H9 (cell line): ENCODE data around the gene AIMP2. TPM values are rescaled to one million over a fixed set of nuclear protein-coding genes. Genes with fewer than 3 reads are reported as not detected.

Experiments
- DNase-seq: peaks from one replicate; pipeline ENCODE4 v3.0.0-alpha.2; 2017
- H2AFZ ChIP-seq: one replicate; pipeline ENCODE4 v1.6.1; 2013; ENCODE audit warnings: mild to moderate bottlenecking, low read length, control low read depth, moderate library complexity
- H2AK5ac ChIP-seq: 2 replicates; pipeline ENCODE4 v1.6.1; 2013; ENCODE audit warnings: low read length, control low read depth, mixed read lengths; ENCODE audit not compliant: insufficient read length
- H2BK120ac ChIP-seq: one replicate; pipeline ENCODE4 v1.6.1; 2013; ENCODE audit warnings: low read depth, mild to moderate bottlenecking, low read length, control low read depth, inconsistent platforms; ENCODE audit not compliant: poor library complexity, severe bottlenecking
- H2BK12ac ChIP-seq: 2 replicates; pipeline ENCODE4 v1.6.1; 2013; ENCODE audit warnings: low read length, control low read depth, mixed read lengths, low read depth; ENCODE audit not compliant: insufficient read length
- H2BK15ac ChIP-seq: 2 replicates; pipeline ENCODE4 v1.6.1; 2013; ENCODE audit warnings: low read depth, low read length, control low read depth
- H2BK20ac ChIP-seq: one replicate; pipeline ENCODE4 v1.6.1; 2013; ENCODE audit warnings: low read depth, mild to moderate bottlenecking, low read length, control low read depth, inconsistent platforms; ENCODE audit not compliant: poor library complexity, severe bottlenecking
- H2BK5ac ChIP-seq: 2 replicates; pipeline ENCODE4 v1.6.1; 2013; ENCODE audit warnings: low read length, control low read depth, mixed read lengths; ENCODE audit not compliant: insufficient read length
- H3K14ac ChIP-seq: 2 replicates; pipeline ENCODE4 v1.6.1; 2013; ENCODE audit warnings: low read length, control low read depth; ENCODE audit not compliant: insufficient read depth
- H3K18ac ChIP-seq: 2 replicates; pipeline ENCODE4 v1.6.1; 2013; ENCODE audit warnings: low read depth, mild to moderate bottlenecking, mixed read lengths, low read length, control low read depth; ENCODE audit not compliant: insufficient read length
- H3K23ac ChIP-seq: 2 replicates; pipeline ENCODE4 v1.6.1; 2013; ENCODE audit warnings: low read length, control low read depth, mixed read lengths, low read depth; ENCODE audit not compliant: insufficient read length
- H3K23me2 ChIP-seq: 2 replicates; pipeline ENCODE4 v1.6.1; 2013; ENCODE audit warnings: low read depth, mild to moderate bottlenecking, mixed read lengths, low read length, control low read depth; ENCODE audit not compliant: insufficient read length, poor library complexity, severe bottlenecking
- H3K27ac ChIP-seq: 2 replicates; pipeline ENCODE4 v1.5.1; 2013; ENCODE audit warnings: low read length, control low read depth, mixed read lengths, low read depth; ENCODE audit not compliant: insufficient read length
- H3K27me3 ChIP-seq: 2 replicates; pipeline ENCODE4 v1.6.1; 2013; ENCODE audit warnings: low read length, control low read depth, inconsistent platforms; ENCODE audit not compliant: insufficient read depth
- H3K4ac ChIP-seq: 2 replicates; pipeline ENCODE4 v1.6.1; 2013; ENCODE audit warnings: low read depth, mild to moderate bottlenecking, control low read depth, inconsistent platforms, low read length, moderate library complexity
- H3K4me1 ChIP-seq: 2 replicates; pipeline ENCODE4 v1.6.1; 2013; ENCODE audit warnings: low read length, control low read depth, inconsistent platforms; ENCODE audit not compliant: insufficient read depth
- H3K4me2 ChIP-seq: 2 replicates; pipeline ENCODE4 v1.6.1; 2013; ENCODE audit warnings: low read length, control low read depth, mixed read lengths; ENCODE audit not compliant: insufficient read length, insufficient read depth
- H3K56ac ChIP-seq: 2 replicates; pipeline ENCODE4 v1.6.1; 2013; ENCODE audit warnings: low read depth, mild to moderate bottlenecking, mixed read lengths, low read length, control low read depth; ENCODE audit not compliant: insufficient read length
- H3K79me1 ChIP-seq: 2 replicates; pipeline ENCODE4 v1.6.1; 2013; ENCODE audit warnings: low read depth, mild to moderate bottlenecking, moderate library complexity, low read length, control low read depth, inconsistent platforms; ENCODE audit not compliant: insufficient read depth, poor library complexity, severe bottlenecking
- H3K79me2 ChIP-seq: 2 replicates; pipeline ENCODE4 v1.6.1; 2013; ENCODE audit warnings: low read length, control low read depth, inconsistent platforms; ENCODE audit not compliant: insufficient read depth
- H3K9ac ChIP-seq: 2 replicates; pipeline ENCODE4 v1.6.1; 2013; ENCODE audit warnings: low read length, control low read depth, mixed read lengths; ENCODE audit not compliant: insufficient read length; ENCODE audit errors: extremely low read depth
- H3K9me3 ChIP-seq: one replicate; pipeline ENCODE4 v1.6.1; 2013; ENCODE audit warnings: low read depth, low read length, inconsistent platforms; ENCODE audit not compliant: control insufficient read depth
- H3T11ph ChIP-seq: one replicate; pipeline ENCODE4 v1.6.1; 2013; ENCODE audit warnings: mild to moderate bottlenecking, low read length, control low read depth, inconsistent platforms
- H4K20me1 ChIP-seq: one replicate; pipeline ENCODE4 v1.6.1; 2013; ENCODE audit not compliant: control insufficient read depth, insufficient read length, insufficient read depth
- H4K5ac ChIP-seq: 2 replicates; pipeline ENCODE4 v1.6.1; 2013; ENCODE audit warnings: low read depth, mild to moderate bottlenecking, mixed read lengths, low read length, control low read depth; ENCODE audit not compliant: insufficient read length
- H4K8ac ChIP-seq: replicated peaks from 2 replicates; pipeline ENCODE4 v1.6.1; 2013; ENCODE audit warnings: low read length, control low read depth, mixed read lengths, low read depth; ENCODE audit not compliant: insufficient read length
- H4K91ac ChIP-seq: 2 replicates; pipeline ENCODE4 v1.6.1; 2013; ENCODE audit warnings: low read depth, mild to moderate bottlenecking, moderate library complexity, mixed read lengths, low read length, control low read depth; ENCODE audit not compliant: insufficient read length
- H3K27ac Mint-ChIP-seq, 3 experiments: 2 replicates in 2 of 3; 3 replicates in 1 of 3; pipeline ENCODE4 v1.8.0; 2020 to 2021; ENCODE audit warnings: mixed read lengths in 3 of 3, mild to moderate bottlenecking in 1 of 3, moderate library complexity in 1 of 3
- H3K27me3 Mint-ChIP-seq: 2 replicates; pipeline ENCODE4 v1.8.0; 2021; ENCODE audit warnings: low read depth, mild to moderate bottlenecking, moderate library complexity, mixed read lengths
- H3K36me3 Mint-ChIP-seq, 3 experiments: 2 replicates in 2 of 3; 3 replicates in 1 of 3; pipeline ENCODE4 v1.8.0; 2020 to 2021; ENCODE audit warnings: low read depth in 3 of 3, mixed read lengths in 3 of 3; ENCODE audit not compliant: insufficient read depth in 1 of 3
- H3K4me1 Mint-ChIP-seq, 2 experiments: 2 replicates each; pipeline ENCODE4 v1.8.0; 2020; ENCODE audit warnings: mixed read lengths in 2 of 2
- H3K4me3 Mint-ChIP-seq, 2 experiments: 2 replicates in 1 of 2; 3 replicates in 1 of 2; pipeline ENCODE4 v1.8.0; 2020 to 2021; ENCODE audit warnings: mild to moderate bottlenecking in 2 of 2, mixed read lengths in 2 of 2, moderate library complexity in 1 of 2
- H3K9me3 Mint-ChIP-seq, 2 experiments: 2 replicates in 1 of 2; 3 replicates in 1 of 2; pipeline ENCODE4 v1.8.0; 2020; ENCODE audit warnings: mild to moderate bottlenecking in 2 of 2, mixed read lengths in 2 of 2, moderate library complexity in 1 of 2
- CTCF ChIP-seq: fragments of 200-600 bp; sonication (generic); conservative IDR thresholded peaks from 3 replicates; pipeline ENCODE4 v1.8.0; 2021; ENCODE audit warnings: antibody characterized with exemption, mild to moderate bottlenecking
- WGBS: extraction: QIAGEN DNeasy Blood & Tissue Kit; methylation state at CpG from one replicate; pipeline ENCODE4 v1.1.7; 2013; ENCODE audit warnings: missing lambda C conversion rate, low lambda C conversion rate, mixed read lengths; ENCODE audit not compliant: insufficient read length; ENCODE audit errors: extremely low coverage; 5-methylcytosine and 5-hydroxymethylcytosine counted together
- total RNA-seq: library from RNA; stranded (reverse); gene quantifications from 2 replicates; pipeline ENCODE4 v1.2.1, GENCODE V29; 2021

The AIMP2 gene
- total RNA-seq, 1 experiment from 2014 or later = 78.2 TPM

GRCh38 chr7:6032167-6032566 lies 23.1 kb downstream of the AIMP2 start:
- Mint-ChIP-seq H3K4me1 (no peaks in the 10 kb centered on the region), H3K9me3 (no peaks in the 10 kb centered on the region)
- H3K18ac ChIP-seq = no peak overlapping the region

More at GRCh38 chr7:6032167-6032566, 23.1 kb downstream of the AIMP2 start:
- Histone ChIP-seq H2BK120ac (no peak overlapping the region), H3K79me2 (0 out of 2 replicates have a peak, but pooled peaks cover 2% of the 10 kb centered on the region), H3K4me2 (no peak overlapping the region), H3T11ph (no peak overlapping the region), H4K20me1 (no peaks in the 10 kb centered on the region), H3K56ac (no peak overlapping the region), H3K14ac (no peak overlapping the region), H3K23ac (no peak overlapping the region), H3K4me1 (no peaks in the 10 kb centered on the region), H3K4ac (no peak overlapping the region), H2BK12ac (no peak overlapping the region), H3K27me3 (no peaks in the 10 kb centered on the region), H4K8ac (no peak overlapping the region), H2BK5ac (no peak overlapping the region), H2AK5ac (no peak overlapping the region), H2BK20ac (no peak overlapping the region), H2BK15ac (no peak overlapping the region), H4K91ac (no peak overlapping the region), H4K5ac (no peak overlapping the region), H3K9ac (no peak overlapping the region), H3K9me3 (no peaks in the 10 kb centered on the region), H3K23me2 (no peaks in the 10 kb centered on the region), H3K79me1 (peaks cover 11% of the 10 kb centered on the region), H2AFZ (no peak overlapping the region), H3K27ac (no peak overlapping the region)
- no peak for TF ChIP-seq CTCF
- Mint-ChIP-seq H3K36me3 (peaks cover 41 to 89% (median 77%) of the 10 kb centered on the region in 3 experiments), H3K27me3 (no peaks in the 10 kb centered on the region), H3K27ac (no peak overlapping the region), H3K4me3 (no peak overlapping the region)
- WGBS = no CpG with 5 or more reads among the region's 5 CpGs
- DNase-seq = no peak
